ENCODE results near the gene FXYD3. TPM values are rescaled to one million over a fixed set of nuclear protein-coding genes. Genes with fewer than 3 reads are reported as not detected.

Gene FXYD3
- total RNA-seq, 1 donor from 2014 or later = 0.50 TPM

DNA sequence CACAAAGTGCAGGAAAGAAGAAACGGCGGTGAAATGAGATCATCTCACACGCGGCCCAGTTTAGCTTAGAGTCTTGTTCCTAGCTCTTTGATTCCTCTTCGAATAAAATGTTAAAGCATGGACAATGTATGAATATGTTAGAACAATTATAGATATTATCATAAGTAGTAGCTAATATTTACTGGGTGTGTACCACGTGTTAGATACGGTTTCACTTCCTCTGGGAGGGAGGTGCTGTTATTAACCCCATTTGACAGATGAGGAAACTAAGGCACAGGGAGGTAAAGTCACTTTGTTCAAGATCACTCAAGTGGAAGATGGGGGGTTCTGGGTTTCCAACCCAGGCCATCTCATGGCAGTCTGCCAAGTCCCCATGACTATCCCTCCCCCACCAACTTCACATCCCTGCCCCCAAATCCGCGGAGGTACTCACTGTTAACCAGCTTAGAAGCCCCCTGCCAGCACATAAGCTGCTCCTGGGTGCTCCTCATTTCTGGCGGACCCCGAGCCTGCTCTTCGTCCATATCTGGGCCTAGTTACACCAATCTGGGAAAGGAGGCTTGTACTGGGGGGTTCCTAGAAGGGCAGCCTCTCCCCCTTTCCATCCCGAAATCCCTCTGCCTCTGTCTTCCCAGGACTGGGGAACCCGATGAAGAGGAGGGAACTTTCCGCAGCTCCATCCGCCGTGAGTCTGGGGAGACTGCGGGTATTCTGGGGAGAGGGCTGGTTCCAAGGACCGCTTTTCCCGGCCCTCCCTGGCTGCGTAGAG, 26.4 kb downstream of the FXYD3 start:
- no peaks in the 10 kb centered on the region for H3K36me3 ChIP-seq (ENCODE audit: control insufficient read depth, insufficient read depth, low read length)
- no peak overlapping the region for H3K4me3 ChIP-seq (ENCODE audit: low read depth, low read length)

DNA sequence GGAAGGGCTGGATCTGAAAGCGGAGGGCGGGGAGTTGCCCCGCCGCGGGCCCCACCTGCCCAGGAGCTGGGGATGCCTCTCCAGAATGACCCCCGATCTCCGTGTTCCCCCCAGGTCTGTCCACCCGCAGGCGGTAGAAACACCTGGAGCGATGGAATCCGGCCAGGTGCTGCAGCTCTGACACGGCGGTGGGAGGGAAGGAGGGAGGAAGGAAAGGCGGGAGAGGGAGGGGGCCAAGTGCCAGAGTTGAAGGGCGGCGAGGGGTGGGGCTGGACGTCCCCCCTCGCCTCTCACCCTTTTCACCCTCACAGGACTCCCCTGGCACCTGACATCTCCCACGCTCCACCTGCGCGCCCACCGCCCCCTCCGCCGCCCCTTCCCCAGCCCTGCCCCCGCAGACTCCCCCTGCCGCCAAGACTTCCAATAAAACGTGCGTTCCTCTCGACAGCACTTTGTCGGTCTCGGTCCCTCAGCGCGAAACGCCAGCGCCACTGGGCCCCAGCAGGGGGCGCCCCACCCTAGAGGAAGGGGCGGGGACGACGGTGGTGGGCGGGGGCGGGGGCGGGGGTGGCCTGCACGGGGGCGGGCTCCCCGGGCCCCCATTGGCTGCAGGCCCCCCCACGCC, 27.1 kb downstream of the FXYD3 start:
- no peaks in the 10 kb centered on the region for H3K36me3 ChIP-seq (ENCODE audit: control insufficient read depth, insufficient read depth, low read length)
- DNase-seq (ENCODE audit: low read depth) = no peak
- H3K4me3 ChIP-seq (ENCODE audit: low read depth, low read length) = no peak overlapping the region
- H3K27me3 ChIP-seq (ENCODE audit: control insufficient read depth, insufficient read depth, low read length) = peaks cover 66% of the 10 kb centered on the region
- TF ChIP-seq, protein P1, sequence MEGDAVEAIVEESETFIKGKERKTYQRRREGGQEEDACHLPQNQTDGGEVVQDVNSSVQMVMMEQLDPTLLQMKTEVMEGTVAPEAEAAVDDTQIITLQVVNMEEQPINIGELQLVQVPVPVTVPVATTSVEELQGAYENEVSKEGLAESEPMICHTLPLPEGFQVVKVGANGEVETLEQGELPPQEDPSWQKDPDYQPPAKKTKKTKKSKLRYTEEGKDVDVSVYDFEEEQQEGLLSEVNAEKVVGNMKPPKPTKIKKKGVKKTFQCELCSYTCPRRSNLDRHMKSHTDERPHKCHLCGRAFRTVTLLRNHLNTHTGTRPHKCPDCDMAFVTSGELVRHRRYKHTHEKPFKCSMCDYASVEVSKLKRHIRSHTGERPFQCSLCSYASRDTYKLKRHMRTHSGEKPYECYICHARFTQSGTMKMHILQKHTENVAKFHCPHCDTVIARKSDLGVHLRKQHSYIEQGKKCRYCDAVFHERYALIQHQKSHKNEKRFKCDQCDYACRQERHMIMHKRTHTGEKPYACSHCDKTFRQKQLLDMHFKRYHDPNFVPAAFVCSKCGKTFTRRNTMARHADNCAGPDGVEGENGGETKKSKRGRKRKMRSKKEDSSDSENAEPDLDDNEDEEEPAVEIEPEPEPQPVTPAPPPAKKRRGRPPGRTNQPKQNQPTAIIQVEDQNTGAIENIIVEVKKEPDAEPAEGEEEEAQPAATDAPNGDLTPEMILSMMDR (IDR thresholded peaks at IDR 0.05; ENCODE audit: insufficient read depth, low read length, poor library complexity, severe bottlenecking) = peak; percentile 65

More for the DNA sequence above, 26.4 kb downstream of the FXYD3 start:
- TF ChIP-seq, protein P1 (IDR thresholded peaks at IDR 0.05; ENCODE audit: insufficient read depth, low read length, poor library complexity, severe bottlenecking) = no peak
- peaks cover 71% of the 10 kb centered on the region for H3K27me3 ChIP-seq (ENCODE audit: control insufficient read depth, insufficient read depth, low read length)
- no peak for DNase-seq (ENCODE audit: low read depth)

DNA sequence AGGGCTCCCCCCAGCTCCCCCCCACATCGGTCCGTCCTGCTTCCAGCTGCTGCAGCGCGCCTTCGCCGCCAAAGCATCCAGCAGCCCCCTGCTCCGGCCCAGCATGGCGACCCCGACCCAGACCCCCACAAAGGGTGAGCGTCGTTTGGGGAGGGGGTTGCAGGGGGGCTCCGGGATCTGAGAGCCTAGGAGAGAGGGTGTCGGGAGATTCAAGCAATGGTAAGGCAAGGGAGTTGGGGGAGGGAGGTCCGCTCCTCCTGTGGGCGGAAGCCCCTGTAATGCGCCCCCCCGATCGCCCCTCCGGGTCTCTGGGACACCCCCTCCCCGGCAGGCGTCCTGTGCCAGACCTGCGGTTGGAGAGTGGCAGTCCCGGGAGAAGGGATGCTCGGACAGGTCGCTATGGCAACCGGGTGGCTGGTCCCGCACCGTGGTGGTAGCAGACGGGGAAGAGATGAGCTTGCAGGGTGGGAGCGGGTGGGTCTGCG, 27.6 kb downstream of the FXYD3 start, which contains the start of gene FXYD7:
FXYD7 (plus strand) TSS at position 25 of the 485 bp plus-strand sequence; CDS start at position 104, 79 bp downstream.
- no peaks in the 10 kb centered on the region for H3K36me3 ChIP-seq (ENCODE audit: control insufficient read depth, insufficient read depth, low read length)
- TF ChIP-seq, protein P1 (IDR thresholded peaks at IDR 0.05; ENCODE audit: insufficient read depth, low read length, poor library complexity, severe bottlenecking) = no peak
- no peak for DNase-seq (ENCODE audit: low read depth)
- no peak within 1 kb of the TSS for H3K4me3 ChIP-seq (ENCODE audit: low read depth, low read length)
- peaks cover 60% of the 10 kb centered on the region for H3K27me3 ChIP-seq (ENCODE audit: control insufficient read depth, insufficient read depth, low read length)

DNA sequence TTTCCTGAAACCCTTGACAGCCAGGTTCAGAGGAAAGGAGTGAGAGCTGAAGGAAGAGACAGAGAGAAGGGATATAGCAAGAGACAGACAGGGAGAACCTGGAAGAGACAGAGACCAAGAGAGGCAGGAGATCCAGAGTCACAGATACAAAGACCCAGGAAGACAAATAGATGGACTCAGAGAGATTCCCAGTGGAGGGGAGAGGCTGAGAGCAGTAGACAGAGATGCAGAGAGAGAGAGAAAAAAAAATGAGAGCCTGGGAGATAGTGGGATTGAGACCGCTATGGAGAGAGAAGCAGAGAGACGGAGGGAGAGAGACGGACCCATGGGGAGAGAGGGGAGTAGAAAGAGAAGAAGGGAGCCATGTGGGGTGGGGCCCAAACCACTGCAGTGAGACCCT, 28.2 kb downstream of the FXYD3 start:
- Histone ChIP-seq H3K36me3 (ENCODE audit: control insufficient read depth, insufficient read depth, low read length) (no peaks in the 10 kb centered on the region), H3K4me3 (ENCODE audit: low read depth, low read length) (no peak overlapping the region), H3K27me3 (ENCODE audit: control insufficient read depth, insufficient read depth, low read length) (peaks cover 55% of the 10 kb centered on the region)
- DNase-seq (ENCODE audit: low read depth) = no peak
- TF ChIP-seq, protein P1 (IDR thresholded peaks at IDR 0.05; ENCODE audit: insufficient read depth, low read length, poor library complexity, severe bottlenecking) = no peak

DNA sequence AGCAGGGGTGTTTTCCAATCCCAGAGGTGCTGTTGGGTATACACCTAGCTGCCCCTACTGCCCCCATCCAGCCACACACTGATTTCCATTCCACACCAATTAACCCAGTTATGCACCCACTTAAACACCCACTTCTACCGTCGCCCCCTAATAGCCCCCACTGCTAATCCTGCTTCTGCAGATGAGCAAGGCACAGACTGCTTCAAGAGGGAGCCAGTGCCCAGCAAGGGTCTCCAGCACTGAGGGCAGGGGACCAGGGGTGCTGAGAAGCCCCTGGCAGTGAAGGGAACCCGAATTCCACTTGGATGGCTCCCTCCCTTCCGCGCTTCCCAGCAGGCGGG, 28.6 kb downstream of the FXYD3 start:
- Histone ChIP-seq H3K27me3 (ENCODE audit: control insufficient read depth, insufficient read depth, low read length) (peaks cover 52% of the 10 kb centered on the region), H3K4me3 (ENCODE audit: low read depth, low read length) (no peak overlapping the region), H3K36me3 (ENCODE audit: control insufficient read depth, insufficient read depth, low read length) (no peaks in the 10 kb centered on the region)
- TF ChIP-seq, protein P1 (IDR thresholded peaks at IDR 0.05; ENCODE audit: insufficient read depth, low read length, poor library complexity, severe bottlenecking) = no peak
- no peak for DNase-seq (ENCODE audit: low read depth)

Measured in kidney epithelial cell (primary cell).